OCI-LY3 (cell line): ENCODE data around the gene CCL1.
A peak's percentile ranks its signal among the peaks of the same experiment; 100 is the strongest.

Experiments used
- CTCF ChIP-seq: fragments of 200-600, 300-600 bp; sonication (generic); IDR thresholded peaks from 2 replicates; pipeline ENCODE4 v1.5.1; 2014; ENCODE audit warnings: antibody characterized with exemption, low read length, low read depth
- EZH2phosphoT487 ChIP-seq: fragments of 200-600 bp; shearing (Covaris generic); IDR thresholded peaks from 2 replicates; pipeline ENCODE4 v1.6.1; 2018; ENCODE audit warnings: antibody characterized with exemption, mixed run types, low read depth

- TF ChIP-seq CTCF (peak; percentile 99), EZH2phosphoT487 (no peak)
Observed at GRCh38 chr17:34361478-34362061, 1.5 kb downstream of the CCL1 start.
